Mesothelial cell of epicardium (in vitro differentiated cells): Measurements from ENCODE around the gene ANKRD29. TPM values are rescaled to one million over a fixed set of nuclear protein-coding genes. Genes with fewer than 3 reads are reported as not detected.
A peak's percentile ranks its signal among the peaks of the same experiment; 100 is the strongest.

Source experiments
- DNase-seq, 2 experiments: peaks; one replicate each; pipeline ENCODE4 v3.0.0; 2021; ENCODE audit warnings: low spot score in 2 of 2; ENCODE audit not compliant: unreplicated experiment in 2 of 2
- H3K27ac Mint-ChIP-seq: 2 replicates; pipeline ENCODE4 v1.8.0; 2021; ENCODE audit warnings: mixed read lengths
- H3K27me3 Mint-ChIP-seq: 2 replicates; pipeline ENCODE4 v1.8.0; 2021; ENCODE audit warnings: low read depth, mixed read lengths
- H3K36me3 Mint-ChIP-seq: 2 replicates; pipeline ENCODE4 v1.8.0; 2021; ENCODE audit warnings: mixed read lengths
- H3K4me1 Mint-ChIP-seq: 2 replicates; pipeline ENCODE4 v1.8.0; 2021; ENCODE audit warnings: mixed read lengths
- H3K4me3 Mint-ChIP-seq: 2 replicates; pipeline ENCODE4 v1.8.0; 2021; ENCODE audit warnings: mild to moderate bottlenecking, moderate library complexity, mixed read lengths
- H3K9me3 Mint-ChIP-seq: 2 replicates; pipeline ENCODE4 v1.8.0; 2021; ENCODE audit warnings: mixed read lengths
- total RNA-seq: library from RNA; stranded (reverse); gene quantifications from 3 replicates; pipeline ENCODE4 v1.2.1, GENCODE V29; 2021
- TF ChIP-seq, protein P1 (sequence below): fragments of 200-600 bp; sonication (generic); IDR thresholded peaks from one replicate; pipeline ENCODE4 v1.5.0; 2021; ENCODE audit warnings: antibody characterized with exemption; ENCODE audit not compliant: unreplicated experiment

The ANKRD29 gene
- total RNA-seq, 1 donor from 2014 or later = 2.3 TPM

DNA sequence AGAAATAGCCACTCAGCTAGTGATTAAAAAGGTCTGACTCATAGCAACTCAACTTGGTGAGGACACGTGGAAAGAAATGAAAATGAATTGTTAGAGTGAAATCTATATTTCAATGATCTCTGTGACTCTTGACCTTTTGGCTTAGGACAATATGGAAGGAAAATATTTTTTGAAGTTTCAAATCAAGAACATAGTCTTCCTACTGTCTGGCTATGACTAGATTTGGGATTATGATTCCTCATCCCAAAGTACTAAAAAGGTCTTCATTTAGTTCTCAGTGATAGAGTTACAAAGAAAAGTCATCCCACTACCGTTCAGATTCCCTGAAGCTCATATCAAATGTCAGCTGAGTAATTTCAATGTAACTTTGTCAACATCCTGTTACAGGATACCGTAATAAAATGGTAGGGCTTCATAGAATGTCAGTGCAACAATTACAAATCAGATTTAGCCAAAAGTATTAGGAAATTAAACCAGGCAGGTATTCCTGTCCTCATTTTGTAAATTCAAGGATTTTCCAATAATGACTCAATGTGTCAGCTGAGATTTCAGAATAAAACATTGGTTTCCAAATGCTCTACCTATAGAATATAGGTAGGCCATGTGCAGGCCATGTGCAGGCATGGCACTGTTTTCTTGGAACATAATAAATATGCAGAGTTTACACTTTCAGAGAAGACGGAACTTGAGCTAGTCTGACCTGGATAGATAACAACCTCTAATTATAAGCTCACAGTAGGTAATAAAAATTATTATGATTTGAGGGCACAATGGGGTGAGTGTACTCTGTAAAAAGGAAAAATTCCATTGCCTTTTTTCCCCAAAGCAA lies 36.0 kb downstream of the ANKRD29 start:
- H3K4me1 Mint-ChIP-seq = peaks cover 4% of the 10 kb centered on the region
- peaks cover 8% of the 10 kb centered on the region for H3K27me3 Mint-ChIP-seq
- TF ChIP-seq, protein P1, sequence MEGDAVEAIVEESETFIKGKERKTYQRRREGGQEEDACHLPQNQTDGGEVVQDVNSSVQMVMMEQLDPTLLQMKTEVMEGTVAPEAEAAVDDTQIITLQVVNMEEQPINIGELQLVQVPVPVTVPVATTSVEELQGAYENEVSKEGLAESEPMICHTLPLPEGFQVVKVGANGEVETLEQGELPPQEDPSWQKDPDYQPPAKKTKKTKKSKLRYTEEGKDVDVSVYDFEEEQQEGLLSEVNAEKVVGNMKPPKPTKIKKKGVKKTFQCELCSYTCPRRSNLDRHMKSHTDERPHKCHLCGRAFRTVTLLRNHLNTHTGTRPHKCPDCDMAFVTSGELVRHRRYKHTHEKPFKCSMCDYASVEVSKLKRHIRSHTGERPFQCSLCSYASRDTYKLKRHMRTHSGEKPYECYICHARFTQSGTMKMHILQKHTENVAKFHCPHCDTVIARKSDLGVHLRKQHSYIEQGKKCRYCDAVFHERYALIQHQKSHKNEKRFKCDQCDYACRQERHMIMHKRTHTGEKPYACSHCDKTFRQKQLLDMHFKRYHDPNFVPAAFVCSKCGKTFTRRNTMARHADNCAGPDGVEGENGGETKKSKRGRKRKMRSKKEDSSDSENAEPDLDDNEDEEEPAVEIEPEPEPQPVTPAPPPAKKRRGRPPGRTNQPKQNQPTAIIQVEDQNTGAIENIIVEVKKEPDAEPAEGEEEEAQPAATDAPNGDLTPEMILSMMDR = no peak
- H3K9me3 Mint-ChIP-seq = no peaks in the 10 kb centered on the region
- H3K36me3 Mint-ChIP-seq = no peaks in the 10 kb centered on the region
- no peak overlapping the region for H3K27ac Mint-ChIP-seq
- no peak for DNase-seq
- H3K4me3 Mint-ChIP-seq = no peak overlapping the region

DNA sequence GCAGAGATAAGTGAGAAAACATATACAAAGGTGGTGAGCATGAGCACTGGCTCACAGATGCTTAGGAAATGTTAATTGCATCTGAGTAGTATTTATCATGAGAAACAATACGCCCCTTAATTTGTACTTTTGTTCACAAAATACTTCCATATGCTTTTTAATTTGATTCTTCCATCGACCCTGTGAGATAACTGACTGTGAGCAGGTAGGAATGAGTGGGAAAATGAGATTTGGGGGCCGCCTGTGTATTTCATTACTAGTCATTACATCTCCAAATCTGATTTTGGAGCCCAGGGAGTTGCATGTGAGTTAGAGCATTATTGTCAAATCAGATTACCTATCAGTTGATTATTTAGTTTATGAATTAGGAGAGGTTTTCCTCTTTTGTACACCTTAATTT lies 39.7 kb downstream of the ANKRD29 start:
- Mint-ChIP-seq H3K4me1 (peaks cover 15% of the 10 kb centered on the region), H3K27me3 (peaks cover 34% of the 10 kb centered on the region), H3K27ac (no peak overlapping the region), H3K4me3 (no peak overlapping the region), H3K9me3 (no peaks in the 10 kb centered on the region), H3K36me3 (no peaks in the 10 kb centered on the region)
- TF ChIP-seq, protein P1 = no peak
- no peak for DNase-seq

DNA sequence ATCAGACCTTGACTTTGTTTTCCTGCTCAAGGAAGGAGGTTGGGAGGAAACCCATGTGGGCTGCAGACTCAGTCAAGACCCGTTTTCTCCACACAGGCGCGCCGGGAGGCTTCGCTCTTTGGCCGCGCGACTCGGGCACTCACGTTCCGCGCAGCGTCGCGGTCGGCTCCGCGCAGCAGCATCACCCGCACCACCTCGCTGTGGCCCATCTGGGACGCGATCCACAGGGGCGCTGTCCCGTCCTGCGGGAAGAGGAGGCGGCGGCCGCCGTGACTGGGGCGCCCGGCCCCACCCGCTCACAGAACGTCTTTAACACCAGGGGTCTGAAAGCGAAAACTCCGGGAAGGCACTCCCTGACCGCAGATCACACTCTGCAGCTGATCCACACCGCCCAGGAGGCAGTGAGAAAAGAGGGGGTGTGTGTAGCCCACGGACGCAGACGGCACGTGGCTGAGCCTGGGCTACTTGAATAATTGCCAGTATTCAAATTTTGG lies 43.3 kb downstream of the ANKRD29 start:
- peak overlapping the region; percentile 63 for H3K4me3 Mint-ChIP-seq
- TF ChIP-seq, protein P1 = no peak
- DNase-seq = no peak
- no peaks in the 10 kb centered on the region for H3K9me3 Mint-ChIP-seq
- H3K4me1 Mint-ChIP-seq = peaks cover 19% of the 10 kb centered on the region
- peaks cover 34% of the 10 kb centered on the region for H3K27me3 Mint-ChIP-seq
- H3K27ac Mint-ChIP-seq = peak overlapping the region; percentile 56
- H3K36me3 Mint-ChIP-seq = no peaks in the 10 kb centered on the region

DNA sequence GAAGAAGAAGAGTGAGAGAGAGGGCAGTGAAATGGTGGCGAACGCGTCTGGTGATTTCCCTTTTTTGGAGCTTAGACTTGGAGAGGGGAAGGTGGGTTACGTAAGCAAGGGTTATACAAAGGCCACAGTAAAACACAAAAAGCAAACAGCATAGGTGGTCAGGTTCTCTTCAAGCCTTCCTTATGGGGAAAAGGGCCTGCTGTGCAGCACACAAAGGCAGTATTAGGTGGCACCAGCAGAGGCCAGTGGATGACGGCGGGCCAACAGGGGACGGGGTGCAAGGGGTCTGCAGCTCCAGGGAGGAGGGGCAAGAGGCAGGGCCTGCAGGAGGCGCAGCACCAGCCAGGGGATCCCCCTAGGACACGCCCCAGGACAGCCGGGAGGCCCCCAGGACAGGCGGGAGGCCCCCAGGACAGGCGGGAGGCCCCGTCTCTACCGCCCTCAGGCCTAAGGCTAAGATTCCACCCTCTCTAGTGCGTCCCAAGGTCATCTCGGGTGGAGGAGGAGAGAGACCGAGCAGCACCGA lies 43.8 kb downstream of the ANKRD29 start:
- peaks cover 34% of the 10 kb centered on the region for H3K27me3 Mint-ChIP-seq
- no peaks in the 10 kb centered on the region for H3K36me3 Mint-ChIP-seq
- no peaks in the 10 kb centered on the region for H3K9me3 Mint-ChIP-seq
- TF ChIP-seq, protein P1 = no peak
- H3K27ac Mint-ChIP-seq = peak overlapping the region; percentile 91
- peaks cover 19% of the 10 kb centered on the region for H3K4me1 Mint-ChIP-seq
- H3K4me3 Mint-ChIP-seq = peak overlapping the region; percentile 63
- DNase-seq = peak in 1 of 2 experiments; percentile 57

DNA sequence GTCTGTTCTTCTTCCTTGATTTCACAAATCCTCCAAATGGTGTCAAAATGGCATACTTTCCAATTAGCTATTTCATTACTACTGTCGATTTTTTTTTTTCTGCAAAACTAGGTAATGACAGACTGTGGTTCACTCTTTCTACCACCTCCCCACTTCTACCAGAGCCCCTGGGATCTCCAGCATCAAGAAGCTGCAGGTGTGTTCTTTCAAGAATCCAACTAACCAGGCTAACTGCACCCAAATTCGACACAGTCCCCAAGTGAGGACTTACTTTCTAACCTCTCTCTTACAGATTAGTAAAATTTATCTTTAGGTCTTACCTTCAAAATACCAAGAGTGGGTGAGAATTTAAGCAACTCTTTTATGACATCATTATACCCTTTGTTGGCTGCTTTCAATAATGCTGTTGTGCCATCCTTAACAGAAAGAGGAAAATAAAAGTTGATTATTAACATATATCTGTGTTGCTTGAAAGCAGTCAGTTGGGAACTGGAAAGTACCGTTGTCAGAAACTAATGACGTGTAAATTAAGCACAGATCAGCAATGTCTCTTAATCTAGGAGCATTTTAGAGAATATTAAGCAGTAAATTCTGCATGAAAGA lies 45.2 kb downstream of the ANKRD29 start:
- no peak overlapping the region for H3K4me3 Mint-ChIP-seq
- DNase-seq = no peak
- H3K36me3 Mint-ChIP-seq = no peaks in the 10 kb centered on the region
- H3K27me3 Mint-ChIP-seq = peaks cover 34% of the 10 kb centered on the region
- peaks cover 20% of the 10 kb centered on the region for H3K4me1 Mint-ChIP-seq
- H3K27ac Mint-ChIP-seq = no peak overlapping the region
- TF ChIP-seq, protein P1 = no peak
- H3K9me3 Mint-ChIP-seq = no peaks in the 10 kb centered on the region
